Glutamatergic neuron (in vitro differentiated cells): Measurements from ENCODE around the gene DAZAP2. TPM values are rescaled to one million over a fixed set of nuclear protein-coding genes. Genes with fewer than 3 reads are reported as not detected.

ENCODE experiments used
- DNase-seq: peaks from one replicate; pipeline ENCODE4 v3.0.0; 2022
- H3K27ac Mint-ChIP-seq: one replicate; pipeline ENCODE4 v1.8.0; 2020; ENCODE audit warnings: mild to moderate bottlenecking, mixed read lengths, inconsistent platforms; ENCODE audit not compliant: unreplicated experiment
- H3K27me3 Mint-ChIP-seq: one replicate; pipeline ENCODE4 v1.8.0; 2020; ENCODE audit warnings: mild to moderate bottlenecking, moderate library complexity, mixed read lengths, inconsistent platforms; ENCODE audit not compliant: unreplicated experiment
- H3K36me3 Mint-ChIP-seq: one replicate; pipeline ENCODE4 v1.8.0; 2020; ENCODE audit warnings: mild to moderate bottlenecking, mixed read lengths, inconsistent platforms; ENCODE audit not compliant: unreplicated experiment
- H3K4me1 Mint-ChIP-seq: one replicate; pipeline ENCODE4 v1.8.0; 2020; ENCODE audit warnings: mild to moderate bottlenecking, low read depth, mixed read lengths, inconsistent platforms; ENCODE audit not compliant: unreplicated experiment
- H3K4me3 Mint-ChIP-seq: one replicate; pipeline ENCODE4 v1.8.0; 2020; ENCODE audit warnings: mild to moderate bottlenecking, mixed read lengths, inconsistent platforms; ENCODE audit not compliant: unreplicated experiment
- H3K9me3 Mint-ChIP-seq: one replicate; pipeline ENCODE4 v1.8.0; 2020; ENCODE audit warnings: mild to moderate bottlenecking, moderate library complexity, mixed read lengths, inconsistent platforms; ENCODE audit not compliant: unreplicated experiment
- total RNA-seq: library from RNA; stranded (reverse); fragmentation: NEBNext Ultra II Directional; extraction: Animal tissue kit (Norgen Biotek cat#: 25700); gene quantifications from one replicate; pipeline ENCODE4 v1.2.1, GENCODE V29; 2021; ENCODE audit not compliant: unreplicated experiment
- TF ChIP-seq, protein P1 (sequence below): fragments of 200-600 bp; sonication (generic); IDR thresholded peaks from one replicate; pipeline ENCODE4 v1.5.0; 2021; ENCODE audit not compliant: partially characterized antibody, unreplicated experiment

Gene DAZAP2
- total RNA-seq, 1 donor from 2014 or later: 31.9 TPM

DNA sequence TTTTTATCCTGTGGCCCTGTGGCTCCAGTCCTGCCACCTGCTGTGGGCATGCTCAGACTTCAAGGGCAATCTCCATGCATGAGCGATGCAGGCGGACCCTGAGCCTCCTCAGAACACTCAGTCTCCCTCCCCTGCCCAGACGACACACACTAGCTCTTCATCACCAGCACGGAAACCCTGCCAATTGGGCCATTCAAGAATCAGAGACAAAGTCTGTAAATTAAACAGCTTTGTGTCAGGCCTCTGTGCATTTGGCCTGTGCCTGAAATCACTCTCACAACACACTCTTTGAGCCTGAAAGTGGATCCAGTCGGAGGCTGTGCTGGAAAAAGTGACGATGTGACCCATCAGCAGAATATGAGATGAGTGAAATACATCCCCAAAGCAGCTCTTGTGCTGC is 33.3 kb upstream of the DAZAP2 start:
- Mint-ChIP-seq H3K36me3 (no peaks in the 10 kb centered on the region), H3K4me3 (no peak overlapping the region), H3K27me3 (peaks cover 1% of the 10 kb centered on the region), H3K4me1 (peaks cover under 1% of the 10 kb centered on the region), H3K9me3 (peaks cover 3% of the 10 kb centered on the region), H3K27ac (no peak overlapping the region)
- TF ChIP-seq, protein P1, sequence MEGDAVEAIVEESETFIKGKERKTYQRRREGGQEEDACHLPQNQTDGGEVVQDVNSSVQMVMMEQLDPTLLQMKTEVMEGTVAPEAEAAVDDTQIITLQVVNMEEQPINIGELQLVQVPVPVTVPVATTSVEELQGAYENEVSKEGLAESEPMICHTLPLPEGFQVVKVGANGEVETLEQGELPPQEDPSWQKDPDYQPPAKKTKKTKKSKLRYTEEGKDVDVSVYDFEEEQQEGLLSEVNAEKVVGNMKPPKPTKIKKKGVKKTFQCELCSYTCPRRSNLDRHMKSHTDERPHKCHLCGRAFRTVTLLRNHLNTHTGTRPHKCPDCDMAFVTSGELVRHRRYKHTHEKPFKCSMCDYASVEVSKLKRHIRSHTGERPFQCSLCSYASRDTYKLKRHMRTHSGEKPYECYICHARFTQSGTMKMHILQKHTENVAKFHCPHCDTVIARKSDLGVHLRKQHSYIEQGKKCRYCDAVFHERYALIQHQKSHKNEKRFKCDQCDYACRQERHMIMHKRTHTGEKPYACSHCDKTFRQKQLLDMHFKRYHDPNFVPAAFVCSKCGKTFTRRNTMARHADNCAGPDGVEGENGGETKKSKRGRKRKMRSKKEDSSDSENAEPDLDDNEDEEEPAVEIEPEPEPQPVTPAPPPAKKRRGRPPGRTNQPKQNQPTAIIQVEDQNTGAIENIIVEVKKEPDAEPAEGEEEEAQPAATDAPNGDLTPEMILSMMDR: no peak
- no peak for DNase-seq

DNA sequence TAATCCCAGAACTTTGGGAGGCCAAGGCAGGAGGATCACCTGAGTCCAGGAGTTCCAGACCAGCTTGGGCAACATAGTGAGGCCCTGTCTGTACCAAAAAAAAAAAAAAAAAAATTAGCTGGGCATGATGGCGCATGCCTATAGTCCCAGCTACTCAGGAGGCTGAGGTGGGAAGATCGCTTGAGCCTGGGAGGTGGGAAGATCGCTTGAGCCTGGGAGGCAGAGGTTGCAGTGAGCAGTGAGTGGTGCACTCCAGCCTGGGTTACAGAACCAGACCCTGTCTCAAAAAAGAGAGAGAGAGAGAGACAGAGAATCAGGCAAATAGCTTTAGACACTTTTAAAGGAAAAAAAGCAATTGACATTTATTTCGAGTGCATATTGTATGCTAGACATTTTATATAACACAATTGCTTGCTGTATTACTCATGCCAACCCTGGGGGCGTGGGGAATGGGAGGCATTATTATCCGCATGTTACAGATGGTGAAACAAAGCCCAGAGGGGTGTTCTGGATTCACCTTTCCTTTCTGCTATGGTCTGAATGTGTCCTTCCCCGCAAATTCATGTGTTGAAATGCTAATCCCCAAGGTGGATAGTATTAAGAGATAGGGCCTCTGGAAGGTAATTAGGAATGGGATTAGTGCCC is 30.5 kb upstream of the DAZAP2 start:
- H3K4me3 Mint-ChIP-seq: no peak overlapping the region
- DNase-seq: no peak
- no peaks in the 10 kb centered on the region for H3K36me3 Mint-ChIP-seq
- H3K9me3 Mint-ChIP-seq: peaks cover 1% of the 10 kb centered on the region
- TF ChIP-seq, protein P1: no peak
- no peaks in the 10 kb centered on the region for H3K4me1 Mint-ChIP-seq
- no peak overlapping the region for H3K27ac Mint-ChIP-seq
- H3K27me3 Mint-ChIP-seq: peaks cover 1% of the 10 kb centered on the region

DNA sequence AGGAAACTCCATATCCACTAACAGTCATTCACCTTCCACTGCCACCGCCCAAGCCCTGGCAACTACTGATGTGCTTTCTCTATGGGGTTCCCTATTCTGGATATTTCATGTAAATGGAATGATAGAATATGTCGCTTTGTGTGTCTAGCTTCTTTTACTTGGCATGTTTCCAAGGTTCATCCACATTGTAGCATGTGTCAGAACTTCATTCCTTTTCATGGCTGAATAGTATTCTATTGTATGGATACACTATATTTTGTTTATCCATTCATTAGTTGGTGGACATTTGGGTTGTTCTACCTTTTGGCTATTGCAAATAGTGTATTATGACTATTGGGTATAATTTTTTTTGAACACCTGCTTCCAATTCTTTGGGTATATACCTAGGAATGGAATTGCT is 29.4 kb upstream of the DAZAP2 start:
- H3K36me3 Mint-ChIP-seq: no peaks in the 10 kb centered on the region
- H3K27me3 Mint-ChIP-seq: peaks cover 1% of the 10 kb centered on the region
- TF ChIP-seq, protein P1: no peak
- no peak for DNase-seq
- H3K4me1 Mint-ChIP-seq: no peaks in the 10 kb centered on the region
- H3K27ac Mint-ChIP-seq: no peak overlapping the region
- no peak overlapping the region for H3K4me3 Mint-ChIP-seq
- peaks cover 1% of the 10 kb centered on the region for H3K9me3 Mint-ChIP-seq

DNA sequence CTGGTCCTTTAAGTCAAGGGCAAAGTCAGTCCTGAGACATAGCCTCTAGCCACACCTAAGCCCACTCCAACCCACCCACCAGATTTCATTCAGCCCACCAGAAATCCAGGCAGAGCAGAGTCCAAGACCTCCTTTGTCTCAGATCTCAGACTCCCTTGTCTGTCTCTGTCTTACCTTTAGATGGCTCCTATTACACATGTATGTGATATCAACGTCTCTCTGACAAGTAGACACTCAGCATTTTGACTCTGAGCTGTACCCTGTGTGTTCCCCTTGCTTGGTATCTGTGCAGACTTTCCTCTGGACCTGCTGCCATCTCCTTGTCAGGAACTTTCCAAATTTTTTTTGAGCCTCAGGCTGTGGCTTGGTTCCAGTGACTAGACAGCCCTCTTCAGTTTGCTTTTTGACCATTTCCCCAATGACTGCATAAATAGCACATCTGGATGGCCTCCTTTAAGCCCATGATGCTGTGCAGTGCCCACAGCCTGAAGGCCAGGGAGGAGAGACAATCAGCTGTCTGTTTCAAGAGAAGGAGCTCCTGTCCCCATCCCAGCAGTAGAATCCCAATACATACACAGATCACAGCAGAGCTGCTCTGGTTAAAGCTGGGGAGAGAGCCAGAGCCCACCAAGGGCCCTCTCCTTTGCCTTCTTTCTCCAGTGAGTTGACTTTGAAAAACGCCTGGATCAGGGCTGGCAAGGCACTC is 27.8 kb upstream of the DAZAP2 start:
- TF ChIP-seq, protein P1: no peak
- no peaks in the 10 kb centered on the region for H3K36me3 Mint-ChIP-seq
- no peak for DNase-seq
- no peaks in the 10 kb centered on the region for H3K4me1 Mint-ChIP-seq
- peaks cover 1% of the 10 kb centered on the region for H3K27me3 Mint-ChIP-seq
- H3K27ac Mint-ChIP-seq: no peak overlapping the region
- peaks cover 1% of the 10 kb centered on the region for H3K9me3 Mint-ChIP-seq
- H3K4me3 Mint-ChIP-seq: no peak overlapping the region

DNA sequence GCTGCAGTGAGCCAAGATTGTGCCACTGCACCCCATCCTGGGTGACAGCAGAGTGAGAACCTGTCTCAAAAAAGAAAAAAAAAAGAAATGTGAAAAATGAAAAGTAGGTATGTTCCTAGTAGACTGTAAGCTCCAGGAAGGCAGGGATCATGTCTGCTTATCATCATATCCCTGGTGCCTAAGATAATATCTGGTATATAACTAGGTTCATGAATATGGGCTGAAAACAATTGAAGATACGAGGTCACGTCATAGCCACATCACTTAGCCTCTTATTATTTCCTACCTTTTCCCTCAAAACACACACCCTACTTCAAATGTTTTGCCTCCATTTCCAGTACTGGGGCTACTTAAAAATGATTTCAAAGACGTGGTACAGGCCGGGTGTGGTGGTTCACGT is 23.7 kb upstream of the DAZAP2 start:
- TF ChIP-seq, protein P1: no peak
- Mint-ChIP-seq H3K9me3 (peaks cover 2% of the 10 kb centered on the region), H3K4me3 (no peak overlapping the region), H3K4me1 (peaks cover 9% of the 10 kb centered on the region), H3K27ac (no peak overlapping the region), H3K27me3 (peaks cover 2% of the 10 kb centered on the region), H3K36me3 (no peaks in the 10 kb centered on the region)
- no peak for DNase-seq
